Mesendoderm (in vitro differentiated cells): ENCODE measurements around the gene DBF4.
A peak's percentile ranks its signal among the peaks of the same experiment; 100 is the strongest.

Experiments used
- DNase-seq: peaks from one replicate; pipeline ENCODE4 v3.0.0; 2013
- H2AK5ac ChIP-seq: 2 replicates; pipeline ENCODE4 v1.6.1; 2013; ENCODE audit warnings: low read length, inconsistent platforms
- H2BK120ac ChIP-seq: 2 replicates; pipeline ENCODE4 v1.6.1; 2013; ENCODE audit warnings: low read depth, mild to moderate bottlenecking, low read length, moderate library complexity, mixed read lengths
- H2BK15ac ChIP-seq: replicated peaks from 2 replicates; pipeline ENCODE4 v1.6.1; 2013; ENCODE audit warnings: low read depth, mild to moderate bottlenecking, moderate library complexity
- H2BK5ac ChIP-seq: 2 replicates; pipeline ENCODE4 v1.6.1; 2013; ENCODE audit warnings: low read length, inconsistent platforms
- H3K18ac ChIP-seq: 2 replicates; pipeline ENCODE4 v1.6.1; 2013; ENCODE audit warnings: mild to moderate bottlenecking, low read length, mixed read lengths
- H3K23ac ChIP-seq: one replicate; pipeline ENCODE4 v1.6.1; 2013; ENCODE audit warnings: low read length
- H3K27ac ChIP-seq: 2 replicates; pipeline ENCODE4 v1.5.1; 2013; ENCODE audit warnings: low read depth, mild to moderate bottlenecking, inconsistent platforms, low read length, moderate library complexity
- H3K27me3 ChIP-seq: 2 replicates; pipeline ENCODE4 v1.6.1; 2013; ENCODE audit warnings: low read length, control low read depth, mild to moderate bottlenecking, inconsistent platforms; ENCODE audit not compliant: insufficient read depth, poor library complexity
- H3K36me3 ChIP-seq: 2 replicates; pipeline ENCODE4 v1.6.1; 2013; ENCODE audit warnings: low read length, inconsistent platforms; ENCODE audit not compliant: control insufficient read depth, insufficient read depth
- H3K4ac ChIP-seq: one replicate; pipeline ENCODE4 v1.6.1; 2013; ENCODE audit warnings: low read depth, mild to moderate bottlenecking, low read length, moderate library complexity
- H3K4me1 ChIP-seq: 2 replicates; pipeline ENCODE4 v1.6.1; 2013; ENCODE audit warnings: low read depth, low read length, inconsistent platforms; ENCODE audit not compliant: control insufficient read depth
- H3K4me2 ChIP-seq: 2 replicates; pipeline ENCODE4 v1.6.1; 2013; ENCODE audit warnings: low read length
- H3K4me3 ChIP-seq: 2 replicates; pipeline ENCODE4 v1.5.1; 2013; ENCODE audit warnings: mild to moderate bottlenecking, low read length
- H3K56ac ChIP-seq: one replicate; pipeline ENCODE4 v1.6.1; 2013; ENCODE audit warnings: low read length
- H3K79me1 ChIP-seq: 2 replicates; pipeline ENCODE4 v1.6.1; 2013; ENCODE audit warnings: low read length, inconsistent platforms
- H3K79me2 ChIP-seq: 2 replicates; pipeline ENCODE4 v1.6.1; 2013; ENCODE audit warnings: mild to moderate bottlenecking, low read length; ENCODE audit not compliant: control insufficient read depth, insufficient read depth
- H3K9ac ChIP-seq: 2 replicates; pipeline ENCODE4 v1.6.1; 2013; ENCODE audit warnings: low read length, inconsistent platforms
- H4K5ac ChIP-seq: one replicate; pipeline ENCODE4 v1.6.1; 2013; ENCODE audit warnings: low read length
- H4K8ac ChIP-seq: one replicate; pipeline ENCODE4 v1.6.1; 2013; ENCODE audit warnings: low read depth, mild to moderate bottlenecking, control low read depth, low read length, moderate library complexity
- WGBS: extraction: QIAGEN DNeasy Blood & Tissue Kit; methylation state at CpG from one replicate; pipeline ENCODE4 v1.1.7; 2013; ENCODE audit warnings: low lambda C conversion rate, missing lambda C conversion rate; ENCODE audit not compliant: insufficient coverage; ENCODE audit errors: extremely low coverage; 5-methylcytosine and 5-hydroxymethylcytosine counted together

DBF4 gene

DNA sequence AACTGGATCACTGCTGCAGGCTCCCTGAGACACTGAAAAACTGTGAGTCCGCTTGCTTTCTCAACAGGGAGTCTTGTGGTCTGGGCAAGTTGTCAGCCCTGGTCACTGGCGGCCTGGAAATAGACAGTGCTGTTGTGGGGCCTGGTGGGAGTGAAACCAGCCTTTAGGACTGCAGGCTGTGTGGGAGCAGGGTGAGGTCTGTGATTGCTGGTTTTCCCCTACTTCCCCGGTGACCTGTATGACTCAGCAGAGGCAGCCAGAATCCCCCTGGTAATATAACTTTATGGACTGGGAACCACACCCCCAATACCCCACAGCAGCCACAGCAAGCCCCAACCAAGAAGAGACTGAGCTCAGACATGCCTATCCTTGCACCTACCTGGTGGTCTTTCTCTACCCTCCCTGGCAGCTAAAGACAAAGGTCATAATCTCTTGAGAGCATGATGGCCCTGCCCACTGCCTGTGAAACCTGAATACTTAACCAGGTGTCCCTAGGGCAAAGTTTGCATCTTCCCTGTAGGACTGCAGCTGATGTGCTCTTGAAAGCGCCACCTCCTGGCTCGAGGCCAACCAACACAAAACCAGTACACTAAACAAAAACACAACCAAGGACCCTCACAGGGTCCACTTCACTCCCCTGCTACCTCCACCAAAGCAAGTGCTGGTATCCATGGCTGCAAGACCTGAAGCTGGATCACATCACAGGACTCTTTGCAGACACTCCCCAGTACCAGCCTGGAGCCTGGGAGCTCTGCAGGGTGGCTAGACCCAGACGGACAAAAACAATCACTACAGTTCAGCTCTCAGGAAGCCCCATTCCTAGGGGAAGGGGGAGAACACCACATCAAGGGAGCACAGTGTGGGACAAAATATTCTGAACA, 50.5 kb downstream of the DBF4 start:
- Histone ChIP-seq H3K4ac (no peak overlapping the region), H3K18ac (peak overlapping the region; percentile 2), H3K79me2 (no peaks in the 10 kb centered on the region), H4K5ac (peak overlapping the region; percentile 33), H2BK5ac (peak overlapping the region; percentile 54), H2BK15ac (no peak overlapping the region), H3K23ac (no peak overlapping the region), H3K79me1 (no peaks in the 10 kb centered on the region), H3K56ac (peak overlapping the region; percentile 54), H3K36me3 (no peaks in the 10 kb centered on the region), H4K8ac (no peak overlapping the region), H3K27me3 (no peaks in the 10 kb centered on the region), H2BK120ac (no peak overlapping the region), H3K4me1 (peaks cover 4% of the 10 kb centered on the region), H3K9ac (peak overlapping the region; percentile 17), H3K4me3 (no peak overlapping the region), H3K27ac (no peak overlapping the region), H3K4me2 (no peak overlapping the region), H2AK5ac (no peak overlapping the region)
- peak; percentile 94 for DNase-seq
- no CpG with 5 or more reads among the region's 6 CpGs for WGBS

DNA sequence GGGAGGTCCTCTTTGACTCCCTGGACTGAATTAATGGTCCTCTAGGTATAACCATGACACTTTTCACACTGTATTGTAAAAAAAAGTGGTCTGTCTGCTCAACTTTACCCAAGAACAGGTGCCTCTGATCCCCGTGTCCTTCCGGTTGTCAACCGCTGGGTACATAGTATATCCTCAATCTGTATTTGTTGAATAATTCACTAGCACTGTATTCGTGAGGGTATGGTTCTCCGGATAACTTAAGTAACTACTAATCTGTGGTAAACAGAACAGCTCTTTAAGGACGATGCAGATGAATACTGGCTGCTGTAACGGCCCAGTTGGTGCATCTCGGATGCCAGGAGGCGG, 57.3 kb downstream of the DBF4 start:
- no peak overlapping the region for H4K5ac ChIP-seq
- DNase-seq = no peak
- H3K4me3 ChIP-seq = peak overlapping the region; percentile 45
- peak overlapping the region; percentile 63 for H3K4me2 ChIP-seq
- H3K56ac ChIP-seq = peak overlapping the region; percentile 75
- no peaks in the 10 kb centered on the region for H3K79me2 ChIP-seq
- WGBS = no CpG with 5 or more reads among the region's 9 CpGs
- no peak overlapping the region for H3K18ac ChIP-seq
- H4K8ac ChIP-seq = no peak overlapping the region
- H2BK120ac ChIP-seq = no peak overlapping the region
- H3K9ac ChIP-seq = peak overlapping the region; percentile 48
- no peak overlapping the region for H2BK15ac ChIP-seq
- no peak overlapping the region for H2AK5ac ChIP-seq
- no peaks in the 10 kb centered on the region for H3K79me1 ChIP-seq
- no peaks in the 10 kb centered on the region for H3K36me3 ChIP-seq
- no peak overlapping the region for H3K27ac ChIP-seq
- no peak overlapping the region for H2BK5ac ChIP-seq
- H3K27me3 ChIP-seq = no peaks in the 10 kb centered on the region
- no peaks in the 10 kb centered on the region for H3K4me1 ChIP-seq
- H3K23ac ChIP-seq = no peak overlapping the region
- no peak overlapping the region for H3K4ac ChIP-seq

DNA sequence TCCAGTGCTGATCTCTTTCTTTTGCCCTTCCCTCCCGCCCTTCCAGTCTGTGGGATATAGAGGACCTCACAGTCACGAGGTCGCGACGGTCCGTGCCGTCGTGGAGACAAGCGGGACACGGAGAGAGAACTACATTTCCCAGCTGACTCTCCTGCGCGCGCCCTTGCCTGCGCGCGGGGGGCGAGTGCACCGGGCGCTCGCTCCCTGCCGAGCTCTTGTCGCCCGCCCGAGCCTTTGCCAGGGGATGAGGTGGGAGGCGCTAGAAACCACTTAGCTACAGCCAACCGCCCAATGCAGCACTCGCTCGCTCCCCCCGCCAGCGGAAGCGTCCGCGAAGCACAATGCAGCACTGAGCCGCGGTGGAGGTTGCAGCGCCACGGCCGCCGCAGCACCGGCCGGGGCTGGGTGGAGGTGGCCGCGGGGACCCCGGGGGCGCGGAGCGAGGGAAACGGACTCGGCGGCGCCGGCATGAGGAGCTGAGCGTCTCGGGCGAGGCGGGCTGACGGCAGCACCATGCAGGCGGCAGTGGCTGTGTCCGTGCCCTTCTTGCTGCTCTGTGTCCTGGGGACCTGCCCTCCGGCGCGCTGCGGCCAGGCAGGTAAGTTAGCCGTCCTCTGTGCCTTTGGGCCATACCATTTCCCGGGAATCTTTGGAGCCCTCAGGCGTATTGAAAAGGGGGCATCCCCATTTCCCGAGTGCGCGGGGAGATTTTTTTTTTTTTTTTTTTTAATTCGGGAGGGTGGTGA, 57.8 kb downstream of the DBF4 start, which contains the start of gene ADAM22:
ADAM22 (plus strand) TSS at position 299 of the 746 bp plus-strand sequence; CDS start at position 514, 215 bp downstream.
- no CpG with 5 or more reads among the region's 70 CpGs for WGBS
- Histone ChIP-seq H2AK5ac (no peak within 1 kb of the TSS), H3K4me3 (peak within 1 kb of the TSS; percentile 61), H4K8ac (no peak within 1 kb of the TSS), H3K4ac (no peak within 1 kb of the TSS), H3K4me1 (no peaks in the 10 kb centered on the region), H4K5ac (no peak within 1 kb of the TSS), H2BK120ac (no peak within 1 kb of the TSS), H3K79me2 (no peaks in the 10 kb centered on the region), H3K79me1 (no peaks in the 10 kb centered on the region), H3K27ac (peak within 1 kb of the TSS; percentile 16), H3K36me3 (no peaks in the 10 kb centered on the region), H3K56ac (peak within 1 kb of the TSS; percentile 92), H2BK5ac (no peak within 1 kb of the TSS), H3K23ac (peak within 1 kb of the TSS; percentile 57), H3K27me3 (no peaks in the 10 kb centered on the region), H3K9ac (peak within 1 kb of the TSS; percentile 78), H2BK15ac (no peak within 1 kb of the TSS), H3K18ac (peak within 1 kb of the TSS; percentile 43), H3K4me2 (peak within 1 kb of the TSS; percentile 84)
- DNase-seq = peak; percentile 95

DNA sequence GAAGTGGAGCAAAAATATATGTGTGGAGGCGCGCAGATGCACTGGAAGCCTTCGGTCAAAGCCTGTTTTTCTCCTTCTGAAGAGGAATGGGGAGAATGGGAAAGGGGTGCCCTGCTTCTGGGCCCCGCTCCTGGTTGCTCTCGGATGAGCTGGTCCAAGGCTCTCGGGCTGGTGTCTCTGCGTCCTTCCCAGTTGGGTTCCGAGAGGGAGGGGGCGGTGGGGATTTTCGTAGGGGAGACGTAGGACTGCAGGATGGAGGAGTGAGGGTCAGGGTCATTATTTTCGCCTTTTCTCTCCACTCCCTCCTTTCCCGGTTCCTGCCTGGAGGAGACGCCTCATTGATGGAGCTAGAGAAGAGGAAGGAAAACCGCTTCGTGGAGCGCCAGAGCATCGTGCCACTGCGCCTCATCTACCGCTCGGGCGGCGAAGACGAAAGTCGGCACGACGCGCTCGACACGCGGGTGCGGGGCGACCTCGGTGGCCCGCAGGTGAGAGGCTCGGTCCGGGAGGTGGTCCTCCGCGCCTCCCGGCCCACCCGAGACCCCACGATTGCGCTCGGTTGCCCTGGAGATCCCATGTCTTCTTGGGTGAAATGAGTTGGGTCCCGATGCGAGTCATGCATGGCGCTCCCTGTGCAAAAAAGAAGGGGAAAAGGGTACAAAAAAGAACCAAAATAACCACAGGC, 58.5 kb downstream of the DBF4 start:
- H2AK5ac ChIP-seq = no peak overlapping the region
- peak overlapping the region; percentile 84 for H3K4me2 ChIP-seq
- no peaks in the 10 kb centered on the region for H3K79me1 ChIP-seq
- peak overlapping the region; percentile 61 for H3K4me3 ChIP-seq
- H4K8ac ChIP-seq = no peak overlapping the region
- H3K27ac ChIP-seq = no peak overlapping the region
- H3K23ac ChIP-seq = no peak overlapping the region
- H2BK5ac ChIP-seq = no peak overlapping the region
- H3K56ac ChIP-seq = peak overlapping the region; percentile 54
- H3K4me1 ChIP-seq = no peaks in the 10 kb centered on the region
- peak overlapping the region; percentile 78 for H3K9ac ChIP-seq
- no peak overlapping the region for H2BK15ac ChIP-seq
- no peaks in the 10 kb centered on the region for H3K27me3 ChIP-seq
- no peaks in the 10 kb centered on the region for H3K36me3 ChIP-seq
- no peak overlapping the region for H3K4ac ChIP-seq
- H3K18ac ChIP-seq = no peak overlapping the region
- no peak overlapping the region for H2BK120ac ChIP-seq
- no CpG with 5 or more reads among the region's 47 CpGs for WGBS
- peak; percentile 52 for DNase-seq
- H3K79me2 ChIP-seq = no peaks in the 10 kb centered on the region
- H4K5ac ChIP-seq = no peak overlapping the region

DNA sequence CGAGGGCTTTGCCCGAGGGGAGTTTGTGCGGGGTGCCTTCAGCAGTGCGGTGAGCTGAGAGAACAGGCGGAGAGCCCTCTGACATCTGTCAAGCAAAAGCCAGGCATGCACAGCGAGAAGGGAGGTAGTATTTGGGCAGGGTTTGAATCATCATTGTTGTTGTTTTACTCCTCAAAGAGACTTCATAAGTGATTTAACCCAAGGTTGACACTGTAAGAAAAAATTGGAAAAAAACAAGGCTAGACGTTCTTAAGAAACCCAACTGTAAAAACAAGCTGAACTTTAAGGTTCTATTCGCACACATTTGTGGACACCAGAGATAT, 59.1 kb downstream of the DBF4 start:
- no peak overlapping the region for H3K23ac ChIP-seq
- H2BK15ac ChIP-seq = no peak overlapping the region
- peak overlapping the region; percentile 84 for H3K4me2 ChIP-seq
- no peak overlapping the region for H3K4me3 ChIP-seq
- H3K4me1 ChIP-seq = no peaks in the 10 kb centered on the region
- no peak overlapping the region for H3K9ac ChIP-seq
- H4K5ac ChIP-seq = no peak overlapping the region
- no peak overlapping the region for H4K8ac ChIP-seq
- H3K27ac ChIP-seq = no peak overlapping the region
- no peak overlapping the region for H3K56ac ChIP-seq
- H3K79me2 ChIP-seq = no peaks in the 10 kb centered on the region
- no peaks in the 10 kb centered on the region for H3K27me3 ChIP-seq
- no peaks in the 10 kb centered on the region for H3K36me3 ChIP-seq
- no peak overlapping the region for H2AK5ac ChIP-seq
- WGBS = no CpG with 5 or more reads among the region's 8 CpGs
- no peak overlapping the region for H2BK5ac ChIP-seq
- DNase-seq = peak; percentile 4
- H2BK120ac ChIP-seq = no peak overlapping the region
- H3K4ac ChIP-seq = no peak overlapping the region
- no peaks in the 10 kb centered on the region for H3K79me1 ChIP-seq
- no peak overlapping the region for H3K18ac ChIP-seq
